Diencephalon (tissue), 1 donor: ENCODE results near the gene ZNF117. TPM values are rescaled to one million over a fixed set of nuclear protein-coding genes. Genes with fewer than 3 reads are reported as not detected.

Source experiments
- small RNA-seq: library from RNA; depleted of rRNA; stranded (forward); fragments of <200 nt; gene quantifications from one replicate; pipeline ENCODE3, GENCODE V24; 2014
- total RNA-seq: library from RNA; depleted of rRNA; stranded (reverse); fragments of >200 nt; gene quantifications from one replicate; pipeline ENCODE4 v1.2.3, GENCODE V29; 2014

Gene ZNF117
- 38.8 TPM for total RNA-seq

GRCh38 chr7:64990936-64991335 lies at the start of gene ZNF117:
TSS of gene ZNF117 (minus strand) at chr7:64991036.

GRCh38 chr7:65006094-65006992 lies 15.5 kb upstream of the ZNF117 start, which contains the start of gene ERV3-1:
TSS of gene ERV3-1 (minus strand) at chr7:65006687. CDS start at chr7:64993026, 13,661 bp downstream.

Small RNAs within 50 kb of the gene (small RNA-seq; reads per million reads assigned to genes)
- gene RNU6-1229P: not detected

Other genes with a start within 250 kb of the ZNF117 start
- 65.7 TPM for gene ZNF138, start 196.6 kb downstream of the ZNF117 start, total RNA-seq
- gene ZNF273, start 87.8 kb downstream of the ZNF117 start, total RNA-seq: 35.5 TPM
- gene ERV3-1, start 15.7 kb upstream of the ZNF117 start, total RNA-seq: 27.2 TPM